Measurements from ENCODE around the gene BCLAF1.

GRCh38 chr6:136294621-136295020 lies 5.0 kb upstream of the BCLAF1 start:
- TF ChIP-seq TARDBP (IDR thresholded peaks at IDR 0.05) = no peak
- TF ChIP-seq L3MBTL2 (conservative IDR thresholded peaks at IDR 0.05) = no peak

All from HEK293T (cell line).